Effector memory CD8-positive, alpha-beta T cell (primary cell): Measurements from ENCODE around the gene TMEM207.

Experiments
- ATAC-seq: fragments of 150-1000 bp; cut with Tn5 transposase; replicated peaks from 2 replicates; pipeline ENCODE4 v1.10.0; 2021; ENCODE audit warnings: mild to moderate bottlenecking, moderate library complexity
- DNase-seq, 3 experiments: peaks; one replicate each; pipeline ENCODE4 v3.0.0; 2021
- H3K27ac Mint-ChIP-seq, 2 donors: one replicate each; pipeline ENCODE4 v1.8.0; 2022; ENCODE audit warnings: mild to moderate bottlenecking in 2 of 2, mixed read lengths in 2 of 2, moderate library complexity in 2 of 2
- H3K27me3 Mint-ChIP-seq, 2 donors: one replicate each; pipeline ENCODE4 v1.8.0; 2022; ENCODE audit warnings: mixed read lengths in 2 of 2
- H3K36me3 Mint-ChIP-seq: one replicate; pipeline ENCODE4 v1.8.0; 2022; ENCODE audit warnings: mild to moderate bottlenecking, moderate library complexity, mixed read lengths; ENCODE audit not compliant: insufficient read depth
- H3K4me1 Mint-ChIP-seq, 2 donors: one replicate each; pipeline ENCODE4 v1.8.0; 2022; ENCODE audit warnings: low read depth in 2 of 2, mixed read lengths in 2 of 2
- H3K4me3 Mint-ChIP-seq, 2 donors: one replicate each; pipeline ENCODE4 v1.8.0; 2022; ENCODE audit warnings: mild to moderate bottlenecking in 2 of 2, mixed read lengths in 2 of 2, moderate library complexity in 2 of 2
- H3K9me3 Mint-ChIP-seq, 2 donors: one replicate each; pipeline ENCODE4 v1.8.0; 2022; ENCODE audit warnings: mixed read lengths in 2 of 2

Gene TMEM207

DNA sequence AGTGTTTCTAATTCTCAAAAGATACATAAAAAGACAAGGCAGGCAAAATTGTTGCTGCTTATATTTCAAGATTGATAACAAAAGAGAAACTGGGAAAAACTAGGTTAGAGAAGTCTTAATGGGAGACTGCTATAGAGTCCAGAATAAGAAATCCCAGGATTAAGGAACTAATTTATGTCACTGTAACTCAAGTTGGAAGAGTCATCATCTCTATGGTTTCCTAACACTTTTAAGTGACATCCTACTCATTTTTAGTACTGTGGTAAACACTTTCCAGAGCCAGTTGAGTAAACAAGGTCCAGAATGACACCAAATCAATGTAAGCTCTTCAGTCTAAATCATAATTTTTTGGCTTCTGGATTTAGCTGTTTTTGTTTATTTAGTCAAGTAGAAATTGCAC lies 53.7 kb downstream of the TMEM207 start:
- DNase-seq: no peak
- Mint-ChIP-seq H3K27me3 (peaks cover 0 to 9% of the 10 kb centered on the region in 2 donors), H3K4me1 (no peaks in the 10 kb centered on the region), H3K4me3 (no peak overlapping the region), H3K9me3 (no peaks in the 10 kb centered on the region), H3K36me3 (no peaks in the 10 kb centered on the region), H3K27ac (no peak overlapping the region)
- no peak for ATAC-seq

DNA sequence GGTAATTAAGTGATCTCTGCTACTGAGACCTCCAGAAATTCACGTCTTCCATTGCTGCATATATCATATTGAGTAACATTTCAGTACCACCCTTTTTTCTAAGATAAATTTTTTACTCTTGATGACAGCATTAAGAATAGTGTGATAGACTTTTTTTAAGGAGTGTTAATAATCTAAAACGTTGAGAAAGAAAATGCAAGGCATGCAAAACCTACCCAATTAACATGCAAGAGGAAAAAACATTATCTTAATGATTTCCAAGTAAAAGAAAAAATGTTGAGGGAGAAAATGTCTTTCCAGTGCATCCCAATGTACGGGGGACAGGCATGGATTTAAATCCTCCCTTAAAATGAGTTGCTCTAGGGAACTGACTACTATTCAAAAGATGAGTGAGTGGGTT lies 61.0 kb downstream of the TMEM207 start:
- no peaks in the 10 kb centered on the region for H3K36me3 Mint-ChIP-seq
- H3K9me3 Mint-ChIP-seq: no peaks in the 10 kb centered on the region
- ATAC-seq: no peak
- H3K27ac Mint-ChIP-seq: no peak overlapping the region
- peaks cover 8 to 23% of the 10 kb centered on the region in 2 donors for H3K27me3 Mint-ChIP-seq
- no peak overlapping the region for H3K4me3 Mint-ChIP-seq
- H3K4me1 Mint-ChIP-seq: no peaks in the 10 kb centered on the region
- no peak for DNase-seq

DNA sequence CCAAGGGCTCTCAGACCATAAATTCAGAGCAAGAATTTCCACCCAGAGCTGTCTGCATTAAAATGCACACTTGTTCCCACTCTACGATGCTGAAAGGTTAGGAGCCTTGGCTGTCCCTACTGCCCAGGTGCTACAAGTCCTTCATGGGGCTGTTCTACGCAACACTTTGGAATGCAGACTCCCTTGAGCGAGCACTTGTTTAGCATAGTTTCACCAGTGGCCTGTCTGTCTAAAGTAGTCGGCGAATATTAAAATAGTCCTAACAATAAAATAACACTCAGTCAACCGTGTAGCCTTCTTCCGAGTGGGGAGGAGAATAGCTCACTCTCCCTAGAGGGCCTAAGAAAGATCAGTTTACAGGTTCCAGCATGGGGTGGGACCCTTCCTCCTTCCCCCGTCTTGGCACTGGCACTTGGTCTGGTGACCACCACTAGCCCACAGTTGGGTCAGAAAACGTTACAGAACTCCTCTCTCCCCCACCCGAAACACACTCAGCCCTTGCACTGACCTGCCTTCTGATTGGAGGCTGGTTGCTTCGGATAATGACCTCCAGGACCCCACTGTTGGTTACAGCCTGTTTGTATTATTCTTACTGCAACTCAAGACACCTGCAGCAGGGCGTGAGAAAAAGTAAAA lies 62.0 kb downstream of the TMEM207 start, which contains the start of gene CLDN16:
Gene CLDN16, plus strand, starts transcription at position 586 of the 636 bp plus-strand sequence. CDS start 167 bp downstream, outside the sequence.
- H3K27me3 Mint-ChIP-seq: peaks cover 8 to 23% of the 10 kb centered on the region in 2 donors
- H3K36me3 Mint-ChIP-seq: no peaks in the 10 kb centered on the region
- H3K9me3 Mint-ChIP-seq: no peaks in the 10 kb centered on the region
- no peak for ATAC-seq
- no peak within 1 kb of the TSS for H3K27ac Mint-ChIP-seq
- H3K4me1 Mint-ChIP-seq: no peaks in the 10 kb centered on the region
- no peak within 1 kb of the TSS for H3K4me3 Mint-ChIP-seq
- no peak for DNase-seq

DNA sequence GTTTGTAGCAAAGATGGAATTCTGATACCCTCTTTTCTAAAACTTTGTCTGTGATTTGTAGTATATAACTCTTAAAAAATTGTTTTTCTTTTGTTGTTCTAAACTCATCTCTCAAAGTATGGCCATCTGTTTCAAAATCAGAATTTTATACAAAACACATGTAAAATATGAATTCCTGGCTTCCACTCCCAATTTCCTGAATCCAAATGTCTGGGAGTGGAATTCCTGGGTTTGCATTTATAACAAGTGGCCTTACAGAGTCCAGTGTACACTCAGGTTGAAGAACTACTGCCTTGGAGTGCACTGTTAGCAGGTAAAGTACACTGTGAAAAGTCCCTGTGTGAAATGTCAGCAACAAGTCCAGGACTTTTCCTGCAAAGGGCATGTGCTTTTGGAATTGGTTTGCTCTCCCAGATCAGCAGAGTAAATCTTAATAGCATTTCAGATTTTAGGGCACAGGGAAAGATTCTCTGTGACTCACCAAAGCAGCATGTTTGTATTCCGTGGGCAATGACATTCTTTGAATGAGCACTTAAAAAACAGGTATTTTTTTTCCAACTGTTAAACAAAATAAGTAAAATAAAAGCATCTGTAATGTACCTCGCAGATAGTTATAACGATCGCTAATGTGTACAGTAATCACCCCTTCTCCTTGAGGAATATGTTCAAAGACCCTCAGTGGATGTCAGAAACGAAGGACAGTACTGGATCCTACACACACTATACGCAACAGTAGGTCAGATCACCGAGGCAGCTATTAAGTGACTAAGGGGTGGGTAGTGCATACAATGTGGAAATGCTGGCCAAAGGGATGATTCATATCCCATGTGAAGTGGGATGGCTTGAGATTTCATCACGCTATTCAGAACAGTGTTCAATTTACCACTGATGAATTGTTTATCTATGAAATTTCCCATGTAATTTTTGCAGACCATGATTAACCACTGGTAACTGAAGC lies 63.7 kb downstream of the TMEM207 start:
- Mint-ChIP-seq H3K4me1 (no peaks in the 10 kb centered on the region), H3K27me3 (peaks cover 8 to 21% of the 10 kb centered on the region in 2 donors), H3K9me3 (no peaks in the 10 kb centered on the region), H3K4me3 (no peak overlapping the region), H3K36me3 (no peaks in the 10 kb centered on the region), H3K27ac (no peak overlapping the region)
- DNase-seq (no peak), ATAC-seq (no peak)

- Mint-ChIP-seq H3K4me1 (no peaks in the 10 kb centered on the region), H3K27ac (no peak overlapping the region), H3K9me3 (no peaks in the 10 kb centered on the region), H3K27me3 (peaks cover 8 to 28% of the 10 kb centered on the region in 2 donors), H3K4me3 (no peak overlapping the region), H3K36me3 (no peaks in the 10 kb centered on the region)
- DNase-seq (no peak), ATAC-seq (no peak)
Measured at GRCh38 chr3:190384309-190384756, 65.4 kb downstream of the TMEM207 start.

GRCh38 chr3:190382082-190382481 lies 67.6 kb downstream of the TMEM207 start:
- Mint-ChIP-seq H3K27ac (no peak overlapping the region), H3K4me1 (no peaks in the 10 kb centered on the region), H3K36me3 (no peaks in the 10 kb centered on the region), H3K27me3 (peaks cover 0 to 16% of the 10 kb centered on the region in 2 donors), H3K4me3 (no peak overlapping the region), H3K9me3 (no peaks in the 10 kb centered on the region)
- ATAC-seq (no peak), DNase-seq (no peak)

DNA sequence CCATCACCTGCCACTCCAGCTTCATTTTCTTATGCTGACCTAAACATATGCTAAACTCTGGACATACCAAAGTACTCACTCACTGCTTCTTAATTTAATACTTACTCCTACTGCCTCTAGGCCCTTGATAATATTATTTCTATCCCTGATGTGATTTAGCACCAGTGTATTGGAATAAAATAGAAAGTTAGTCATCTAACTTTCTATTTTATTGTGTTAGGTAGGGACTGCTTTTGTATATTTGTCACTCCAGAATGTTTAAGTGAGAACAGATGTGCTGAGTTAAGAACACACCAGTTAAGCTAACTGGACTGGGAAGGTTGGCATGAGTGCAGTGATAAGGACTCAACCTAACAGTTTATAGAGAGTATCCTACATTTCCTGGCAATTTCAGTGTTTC lies 68.3 kb downstream of the TMEM207 start:
- Mint-ChIP-seq H3K4me1 (no peaks in the 10 kb centered on the region), H3K27ac (no peak overlapping the region), H3K4me3 (no peak overlapping the region), H3K27me3 (peaks cover 5 to 22% of the 10 kb centered on the region in 2 donors), H3K9me3 (no peaks in the 10 kb centered on the region), H3K36me3 (no peaks in the 10 kb centered on the region)
- DNase-seq: no peak
- ATAC-seq: no peak

DNA sequence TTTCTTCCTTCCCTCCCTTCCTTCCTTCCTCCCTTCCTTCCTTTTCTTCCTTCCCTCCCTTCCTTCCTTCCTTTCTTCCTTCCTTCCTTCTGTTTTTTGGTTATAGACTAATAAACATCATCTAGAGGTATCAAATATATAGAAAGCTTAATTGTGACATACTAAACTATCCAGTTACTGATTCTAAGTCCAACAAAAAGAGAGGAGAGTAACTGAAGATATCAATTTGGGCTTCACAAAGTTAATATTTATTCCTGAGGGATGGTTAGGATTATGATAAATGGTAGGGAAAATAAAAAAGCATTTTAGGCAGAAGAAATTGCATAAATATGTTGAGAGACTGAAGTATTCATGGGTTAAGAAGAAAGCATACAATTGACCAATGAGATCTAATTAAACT lies 69.5 kb downstream of the TMEM207 start:
- Mint-ChIP-seq H3K4me3 (no peak overlapping the region), H3K36me3 (no peaks in the 10 kb centered on the region), H3K27me3 (peaks cover 13 to 26% of the 10 kb centered on the region in 2 donors), H3K4me1 (no peaks in the 10 kb centered on the region), H3K27ac (no peak overlapping the region), H3K9me3 (no peaks in the 10 kb centered on the region)
- no peak for DNase-seq
- no peak for ATAC-seq
